ENCODE measurements around the gene PPM1E.
A peak's percentile ranks its signal among the peaks of the same experiment; 100 is the strongest.

PPM1E gene

GRCh38 chr17:58913971-58914769 lies 158.5 kb downstream of the PPM1E start:
- no peaks in the 10 kb centered on the region for H3K27me3 ChIP-seq (ENCODE audit: insufficient read depth, low read length)
- H2AFZ ChIP-seq (ENCODE audit: insufficient read depth, low read length, poor library complexity) = no peak overlapping the region
- H3K79me1 ChIP-seq (ENCODE audit: low read length) = no peaks in the 10 kb centered on the region
- no CpG with 5 or more reads among the region's 2 CpGs for WGBS (ENCODE audit: extremely low coverage, insufficient coverage, insufficient read length)
- no peaks in the 10 kb centered on the region for H3K79me2 ChIP-seq (ENCODE audit: control insufficient read depth, insufficient read depth, low read length, poor library complexity)
- H3K4me2 ChIP-seq (ENCODE audit: low read length) = no peak overlapping the region
- no peaks in the 10 kb centered on the region for H3K4me1 ChIP-seq (ENCODE audit: control insufficient read depth in 1 of 2, insufficient read depth in 2 of 2, low read length in 2 of 2)
- no peak overlapping the region for H3K14ac ChIP-seq (ENCODE audit: low read length)
- H4K8ac ChIP-seq (ENCODE audit: low read depth, low read length) = no peak overlapping the region
- no peak overlapping the region for H2AK5ac ChIP-seq (ENCODE audit: low read length)
- no peak overlapping the region for H4K91ac ChIP-seq (ENCODE audit: low read depth, low read length)
- no peak overlapping the region for H2BK12ac ChIP-seq (ENCODE audit: low read length)
- H3K4ac ChIP-seq (ENCODE audit: low read depth, low read length) = no peak overlapping the region
- no peak overlapping the region for H2BK5ac ChIP-seq (ENCODE audit: low read depth, low read length, poor library complexity)
- no peak overlapping the region for H3K4me3 ChIP-seq (ENCODE audit: low read depth, low read length)
- no peaks in the 10 kb centered on the region for H3K36me3 ChIP-seq (ENCODE audit: control insufficient read depth in 1 of 2, insufficient read depth in 2 of 2, low read length in 2 of 2)
- H3K23ac ChIP-seq (ENCODE audit: low read length) = no peak overlapping the region
- H4K12ac ChIP-seq (ENCODE audit: low read depth, low read length) = no peak overlapping the region
- no peak overlapping the region for H3K18ac ChIP-seq (ENCODE audit: low read length)
- no peak overlapping the region for H2BK120ac ChIP-seq (ENCODE audit: insufficient read depth, low read length, poor library complexity)
- H3K9ac ChIP-seq (ENCODE audit: low read length) = no peak overlapping the region
- DNase-seq = peak in 1 of 2 donors; percentile 9
- H3K27ac ChIP-seq (ENCODE audit: low read depth, low read length) = no peak overlapping the region
- H3K9me3 ChIP-seq (ENCODE audit: insufficient read depth, low read depth, low read length) = peaks cover 6% of the 10 kb centered on the region

- Histone ChIP-seq H3K14ac (ENCODE audit: low read length) (no peak overlapping the region), H4K8ac (ENCODE audit: low read depth, low read length) (no peak overlapping the region), H4K12ac (ENCODE audit: low read depth, low read length) (no peak overlapping the region), H3K27ac (ENCODE audit: low read depth, low read length) (no peak overlapping the region), H3K4me1 (ENCODE audit: control insufficient read depth in 1 of 2, insufficient read depth in 2 of 2, low read length in 2 of 2) (no peaks in the 10 kb centered on the region), H3K23ac (ENCODE audit: low read length) (no peak overlapping the region), H2BK120ac (ENCODE audit: insufficient read depth, low read length, poor library complexity) (no peak overlapping the region), H3K9me3 (ENCODE audit: insufficient read depth, low read depth, low read length) (no peaks in the 10 kb centered on the region), H3K4me2 (ENCODE audit: low read length) (no peak overlapping the region), H2AK5ac (ENCODE audit: low read length) (no peak overlapping the region), H3K27me3 (ENCODE audit: insufficient read depth, low read length) (no peaks in the 10 kb centered on the region), H3K79me2 (ENCODE audit: control insufficient read depth, insufficient read depth, low read length, poor library complexity) (no peaks in the 10 kb centered on the region), H2BK5ac (ENCODE audit: low read depth, low read length, poor library complexity) (no peak overlapping the region), H3K4ac (ENCODE audit: low read depth, low read length) (no peak overlapping the region), H3K9ac (ENCODE audit: low read length) (no peak overlapping the region), H2AFZ (ENCODE audit: insufficient read depth, low read length, poor library complexity) (no peak overlapping the region), H3K4me3 (ENCODE audit: low read depth, low read length) (no peak overlapping the region), H4K91ac (ENCODE audit: low read depth, low read length) (no peak overlapping the region), H2BK12ac (ENCODE audit: low read length) (no peak overlapping the region), H3K18ac (ENCODE audit: low read length) (no peak overlapping the region), H3K36me3 (ENCODE audit: control insufficient read depth in 1 of 2, insufficient read depth in 2 of 2, low read length in 2 of 2) (no peaks in the 10 kb centered on the region), H3K79me1 (ENCODE audit: low read length) (no peaks in the 10 kb centered on the region)
- no peak for DNase-seq
- WGBS (ENCODE audit: extremely low coverage, insufficient coverage, insufficient read length) = no CpG with 5 or more reads among the region's 1 CpG
These were observed 161.6 kb downstream of the PPM1E start for GRCh38 chr17:58917228-58917627.

GRCh38 chr17:58918072-58918471 lies 162.4 kb downstream of the PPM1E start:
- no peaks in the 10 kb centered on the region for H3K79me2 ChIP-seq (ENCODE audit: control insufficient read depth, insufficient read depth, low read length, poor library complexity)
- H3K9me3 ChIP-seq (ENCODE audit: insufficient read depth, low read depth, low read length) = no peaks in the 10 kb centered on the region
- H3K4me1 ChIP-seq (ENCODE audit: control insufficient read depth in 1 of 2, insufficient read depth in 2 of 2, low read length in 2 of 2) = no peaks in the 10 kb centered on the region
- H3K9ac ChIP-seq (ENCODE audit: low read length) = no peak overlapping the region
- H2BK12ac ChIP-seq (ENCODE audit: low read length) = no peak overlapping the region
- H3K23ac ChIP-seq (ENCODE audit: low read length) = no peak overlapping the region
- no peaks in the 10 kb centered on the region for H3K36me3 ChIP-seq (ENCODE audit: control insufficient read depth in 1 of 2, insufficient read depth in 2 of 2, low read length in 2 of 2)
- no peak for DNase-seq
- no peak overlapping the region for H3K18ac ChIP-seq (ENCODE audit: low read length)
- no CpG with 5 or more reads among the region's 2 CpGs for WGBS (ENCODE audit: extremely low coverage, insufficient coverage, insufficient read length)
- no peaks in the 10 kb centered on the region for H3K79me1 ChIP-seq (ENCODE audit: low read length)
- H3K27me3 ChIP-seq (ENCODE audit: insufficient read depth, low read length) = no peaks in the 10 kb centered on the region
- no peak overlapping the region for H4K91ac ChIP-seq (ENCODE audit: low read depth, low read length)
- H2AK5ac ChIP-seq (ENCODE audit: low read length) = no peak overlapping the region
- no peak overlapping the region for H3K4me2 ChIP-seq (ENCODE audit: low read length)
- H2BK120ac ChIP-seq (ENCODE audit: insufficient read depth, low read length, poor library complexity) = no peak overlapping the region
- H3K27ac ChIP-seq (ENCODE audit: low read depth, low read length) = no peak overlapping the region
- no peak overlapping the region for H3K4me3 ChIP-seq (ENCODE audit: low read depth, low read length)
- no peak overlapping the region for H2AFZ ChIP-seq (ENCODE audit: insufficient read depth, low read length, poor library complexity)
- no peak overlapping the region for H2BK5ac ChIP-seq (ENCODE audit: low read depth, low read length, poor library complexity)
- H3K4ac ChIP-seq (ENCODE audit: low read depth, low read length) = no peak overlapping the region
- no peak overlapping the region for H4K12ac ChIP-seq (ENCODE audit: low read depth, low read length)
- no peak overlapping the region for H4K8ac ChIP-seq (ENCODE audit: low read depth, low read length)
- no peak overlapping the region for H3K14ac ChIP-seq (ENCODE audit: low read length)

GRCh38 chr17:58918884-58919283 lies 163.2 kb downstream of the PPM1E start:
- Histone ChIP-seq H3K18ac (ENCODE audit: low read length) (no peak overlapping the region), H4K8ac (ENCODE audit: low read depth, low read length) (no peak overlapping the region), H2BK5ac (ENCODE audit: low read depth, low read length, poor library complexity) (no peak overlapping the region), H3K79me1 (ENCODE audit: low read length) (no peaks in the 10 kb centered on the region), H3K23ac (ENCODE audit: low read length) (no peak overlapping the region), H3K4me3 (ENCODE audit: low read depth, low read length) (no peak overlapping the region), H2BK12ac (ENCODE audit: low read length) (no peak overlapping the region), H3K14ac (ENCODE audit: low read length) (no peak overlapping the region), H4K91ac (ENCODE audit: low read depth, low read length) (no peak overlapping the region), H3K79me2 (ENCODE audit: control insufficient read depth, insufficient read depth, low read length, poor library complexity) (no peaks in the 10 kb centered on the region), H3K36me3 (ENCODE audit: control insufficient read depth in 1 of 2, insufficient read depth in 2 of 2, low read length in 2 of 2) (no peaks in the 10 kb centered on the region), H3K9ac (ENCODE audit: low read length) (no peak overlapping the region), H3K27me3 (ENCODE audit: insufficient read depth, low read length) (no peaks in the 10 kb centered on the region), H2AK5ac (ENCODE audit: low read length) (no peak overlapping the region), H3K9me3 (ENCODE audit: insufficient read depth, low read depth, low read length) (no peaks in the 10 kb centered on the region), H3K4me1 (ENCODE audit: control insufficient read depth in 1 of 2, insufficient read depth in 2 of 2, low read length in 2 of 2) (no peaks in the 10 kb centered on the region), H3K4ac (ENCODE audit: low read depth, low read length) (no peak overlapping the region), H3K27ac (ENCODE audit: low read depth, low read length) (no peak overlapping the region), H3K4me2 (ENCODE audit: low read length) (no peak overlapping the region), H2BK120ac (ENCODE audit: insufficient read depth, low read length, poor library complexity) (no peak overlapping the region), H2AFZ (ENCODE audit: insufficient read depth, low read length, poor library complexity) (no peak overlapping the region), H4K12ac (ENCODE audit: low read depth, low read length) (no peak overlapping the region)
- no peak for DNase-seq
